Keratinocyte (primary cell): Measurements from ENCODE around the gene PEMT.

Experiments
- CTCF ChIP-seq, 3 experiments: IDR thresholded peaks in 1 of 3; conservative IDR thresholded peaks in 1 of 3; optimal IDR thresholded peaks in 1 of 3; 2 replicates in 2 of 3; 3 replicates in 1 of 3; pipeline versions ENCODE3 to v1.5.1; 2011; ENCODE audit warnings: low read length in 3 of 3, mild to moderate bottlenecking in 3 of 3, moderate library complexity in 2 of 3, control low read depth in 1 of 3, inconsistent platforms in 1 of 3; ENCODE audit not compliant: insufficient read depth in 2 of 3; ENCODE audit errors: extremely low read depth in 1 of 3
- EZH2 ChIP-seq: IDR thresholded peaks from one replicate; pipeline ENCODE4 v1.6.1; 2012; ENCODE audit warnings: inconsistent platforms, mild to moderate bottlenecking, low read length, moderate library complexity

- TF ChIP-seq CTCF (optimal IDR thresholded peaks at IDR 0.05 in 1 of 3, IDR thresholded peaks at IDR 0.05 in 1 of 3, conservative IDR thresholded peaks at IDR 0.05 in 1 of 3; ENCODE audit: extremely low read depth in 1 of 3, insufficient read depth in 2 of 3, low read length in 3 of 3): no peak
- TF ChIP-seq EZH2: no peak
Measured at GRCh38 chr17:17523001-17523730, 68.3 kb downstream of the PEMT start.
